Stomach (tissue), 9 donors: ENCODE results near the gene NUMB. TPM values are rescaled to one million over a fixed set of nuclear protein-coding genes. Genes with fewer than 3 reads are reported as not detected.

Experiments used
- DNase-seq, 2 donors: peaks; one replicate each; pipeline versions ENCODE4 v3.0.0 to v3.0.0-alpha.2; 2013 to 2019
- H3K27ac ChIP-seq, 5 donors: fragments of 200-600 bp in 4 of 5; sonication (generic) in 4 of 5; one replicate each; pipeline ENCODE4 v1.5.1; 2013 to 2019; ENCODE audit warnings: mild to moderate bottlenecking in 1 of 5, moderate library complexity in 1 of 5
- H3K27me3 ChIP-seq, 3 donors: fragments of 200-600 bp; sonication (generic); one replicate each; pipeline ENCODE4 v1.5.1; 2017 to 2019; ENCODE audit warnings: mixed run types in 1 of 3
- H3K36me3 ChIP-seq, 4 donors: fragments of 200-600 bp; sonication (generic); 1 replicate in 3 of 4; 2 replicates in 1 of 4; pipeline ENCODE4 v1.5.1; 2016 to 2019
- H3K4me1 ChIP-seq, 4 donors: fragments of 200-600 bp; sonication (generic); one replicate each; pipeline ENCODE4 v1.5.1; 2016 to 2019
- H3K4me3 ChIP-seq, 4 donors: fragments of 200-600 bp; sonication (generic) in 3 of 4; one replicate each; pipeline ENCODE4 v1.5.1; 2016 to 2019; ENCODE audit warnings: mild to moderate bottlenecking in 1 of 4
- H3K9me3 ChIP-seq, 4 donors: fragments of 200-600 bp; sonication (generic); one replicate each; pipeline ENCODE4 v1.5.1; 2016 to 2019
- EP300 ChIP-seq: sonication (generic); formaldehyde crosslinking; IDR thresholded peaks from one replicate; pipeline ENCODE4 v1.6.1; 2017; ENCODE audit warnings: antibody characterized with exemption
- POLR2A ChIP-seq, 4 donors: fragments of 450-650 bp; IDR thresholded peaks; one replicate each; pipeline ENCODE4 v1.6.1; 2016; ENCODE audit warnings: antibody characterized with exemption in 4 of 4, control low read depth in 2 of 4, mild to moderate bottlenecking in 1 of 4, moderate library complexity in 1 of 4
- POLR2AphosphoS5 ChIP-seq, 3 donors: sonication (generic); formaldehyde crosslinking; IDR thresholded peaks; one replicate each; pipeline ENCODE4 v1.6.1; 2016; ENCODE audit warnings: antibody characterized with exemption in 3 of 3
- WGBS, 5 donors: extraction: QIAGEN DNeasy Blood & Tissue Kit in 3 of 5; methylation state at CpG; one replicate each; pipeline versions ENCODE4 v1.1.5 to v1.1.7; 2013 to 2018; 5-methylcytosine and 5-hydroxymethylcytosine counted together
- intact Hi-C: fragments of 100-400 bp; cut with DNase I; formaldehyde crosslinking; loops from one replicate; pipeline ENCODE4 v1.15.1; 2023; ENCODE audit warnings: low total_unique reads
- polyA plus RNA-seq, 3 donors: library from polyadenylated mRNA; stranded (reverse); fragments of 200-250 nt; gene quantifications; one replicate each; pipeline ENCODE4 v1.2.3, GENCODE V29; 2013
- total RNA-seq, 5 donors: library from RNA; depleted of rRNA; stranded (reverse); fragments of >200 nt; gene quantifications; one replicate each; pipeline versions ENCODE4 v1.1.0 to v1.2.3, GENCODE V29; 2014 to 2016
- TF ChIP-seq, protein P1 (sequence below), 7 experiments: fragments of 450-650 bp in 4 of 7; fragments of 200-600 bp in 3 of 7; sonication (generic) in 3 of 7; IDR thresholded peaks; one replicate each; pipeline ENCODE4 v1.5.1; 2016 to 2019; ENCODE audit warnings: antibody characterized with exemption in 7 of 7, control low read depth in 2 of 7, mild to moderate bottlenecking in 1 of 7
- donor health status: healthy with polysubstance abuse.
- donor health status: Bipolar disorder and iron deficiency.
- donor health status: healthy.

Gene NUMB
- total and polyA plus RNA-seq, 8 donors, result 26.4 to 135 (median 50.0) TPM

DNA sequence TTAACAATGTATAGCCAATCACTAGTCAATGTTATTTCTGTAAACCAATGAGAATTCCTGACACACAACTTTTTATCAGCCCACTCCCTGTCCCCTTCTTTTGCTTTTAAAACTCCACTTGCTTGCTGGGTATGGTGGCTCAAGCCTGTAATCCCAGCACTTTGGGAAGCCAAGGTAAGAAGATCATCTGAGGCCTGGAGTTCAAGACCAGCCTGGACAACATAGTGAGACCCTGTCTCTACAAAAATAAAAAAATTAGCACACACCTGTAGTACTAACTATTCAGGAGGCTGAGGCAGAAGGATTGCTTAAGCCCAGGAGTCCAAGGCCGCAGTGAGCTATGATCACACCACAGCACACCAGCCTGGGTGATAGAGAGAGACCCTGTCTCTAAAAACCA, 133.3 kb downstream of the NUMB start:
- no peaks in the 10 kb centered on the region for H3K9me3 ChIP-seq
- no peak overlapping the region for H3K4me3 ChIP-seq
- no peak for TF ChIP-seq POLR2A (IDR thresholded peaks at IDR 0.05)
- TF ChIP-seq, protein P1, sequence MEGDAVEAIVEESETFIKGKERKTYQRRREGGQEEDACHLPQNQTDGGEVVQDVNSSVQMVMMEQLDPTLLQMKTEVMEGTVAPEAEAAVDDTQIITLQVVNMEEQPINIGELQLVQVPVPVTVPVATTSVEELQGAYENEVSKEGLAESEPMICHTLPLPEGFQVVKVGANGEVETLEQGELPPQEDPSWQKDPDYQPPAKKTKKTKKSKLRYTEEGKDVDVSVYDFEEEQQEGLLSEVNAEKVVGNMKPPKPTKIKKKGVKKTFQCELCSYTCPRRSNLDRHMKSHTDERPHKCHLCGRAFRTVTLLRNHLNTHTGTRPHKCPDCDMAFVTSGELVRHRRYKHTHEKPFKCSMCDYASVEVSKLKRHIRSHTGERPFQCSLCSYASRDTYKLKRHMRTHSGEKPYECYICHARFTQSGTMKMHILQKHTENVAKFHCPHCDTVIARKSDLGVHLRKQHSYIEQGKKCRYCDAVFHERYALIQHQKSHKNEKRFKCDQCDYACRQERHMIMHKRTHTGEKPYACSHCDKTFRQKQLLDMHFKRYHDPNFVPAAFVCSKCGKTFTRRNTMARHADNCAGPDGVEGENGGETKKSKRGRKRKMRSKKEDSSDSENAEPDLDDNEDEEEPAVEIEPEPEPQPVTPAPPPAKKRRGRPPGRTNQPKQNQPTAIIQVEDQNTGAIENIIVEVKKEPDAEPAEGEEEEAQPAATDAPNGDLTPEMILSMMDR (IDR thresholded peaks at IDR 0.05), result no peak
- no peak for TF ChIP-seq POLR2AphosphoS5 (IDR thresholded peaks at IDR 0.05)
- no peak for TF ChIP-seq EP300
- H3K27me3 ChIP-seq, result no peaks in the 10 kb centered on the region
- WGBS, 5 donors, result 96 to 100% (median 100%) methylated on average over 1 of the region's 1 CpG
- peaks cover 0 to 23% (median 15%) of the 10 kb centered on the region in 4 donors for H3K36me3 ChIP-seq
- intact Hi-C loops, result no loop called here
- peaks cover 0 to 26% (median 12%) of the 10 kb centered on the region in 4 donors for H3K4me1 ChIP-seq
- DNase-seq, result no peak
- no peak overlapping the region for H3K27ac ChIP-seq

DNA sequence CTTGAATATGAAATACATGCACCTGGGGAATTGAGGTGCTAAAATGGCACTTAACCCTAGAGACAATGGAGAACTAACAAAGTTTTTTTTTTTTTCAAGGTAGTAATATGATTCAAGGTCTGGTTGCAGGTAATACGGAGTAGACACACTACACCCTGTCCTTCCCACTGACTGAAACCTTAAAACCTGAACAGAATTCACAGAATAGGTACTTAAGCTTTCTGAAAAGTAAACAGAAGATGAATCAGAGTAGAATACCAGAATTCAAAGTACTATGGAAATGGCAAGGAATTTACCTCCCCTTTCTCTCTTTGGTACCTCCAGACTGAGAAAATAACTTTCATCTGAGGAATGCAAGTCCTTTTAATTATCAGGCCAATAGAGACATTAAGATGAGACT, 133.8 kb downstream of the NUMB start:
- H3K4me3 ChIP-seq, result no peak overlapping the region
- H3K27me3 ChIP-seq, result no peaks in the 10 kb centered on the region
- 77 to 100% (median 89%) methylated on average over 1 of the region's 1 CpG for WGBS, 5 donors
- no peak for DNase-seq
- TF ChIP-seq, protein P1 (IDR thresholded peaks at IDR 0.05), result no peak
- TF ChIP-seq EP300 (no peak), POLR2A (IDR thresholded peaks at IDR 0.05) (no peak), POLR2AphosphoS5 (IDR thresholded peaks at IDR 0.05) (no peak)
- intact Hi-C loops, result no loop called here
- no peaks in the 10 kb centered on the region for H3K9me3 ChIP-seq
- H3K36me3 ChIP-seq, result peaks cover 0 to 26% (median 19%) of the 10 kb centered on the region in 4 donors
- peaks cover 0 to 26% (median 12%) of the 10 kb centered on the region in 4 donors for H3K4me1 ChIP-seq
- H3K27ac ChIP-seq, result no peak overlapping the region

DNA sequence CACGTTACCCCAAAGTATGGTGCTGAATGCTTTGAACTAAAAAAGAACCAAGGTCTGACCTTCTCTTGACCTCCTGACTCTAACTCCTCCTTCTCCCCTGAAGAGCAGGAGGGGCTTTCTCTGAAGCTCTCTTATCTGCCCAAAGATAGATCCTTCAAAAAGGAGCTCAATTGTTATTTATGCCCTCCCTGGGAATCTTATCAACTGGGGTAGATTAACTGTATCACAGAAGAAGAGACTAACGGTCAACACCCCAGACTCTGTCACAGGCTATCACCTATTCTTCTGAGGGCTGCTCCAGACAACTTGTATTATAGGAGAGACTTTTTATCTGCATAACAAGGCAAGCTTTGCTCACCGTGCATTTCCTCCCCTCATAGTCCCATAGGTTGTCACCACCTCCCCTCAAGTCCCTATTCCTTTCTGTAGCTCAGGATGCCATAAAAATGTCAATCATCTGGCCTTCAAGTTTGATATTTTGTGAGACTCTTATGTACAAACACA, 134.4 kb downstream of the NUMB start:
- no peak for DNase-seq
- no peak for TF ChIP-seq POLR2A (IDR thresholded peaks at IDR 0.05)
- no peak for TF ChIP-seq EP300
- TF ChIP-seq, protein P1 (IDR thresholded peaks at IDR 0.05), result no peak
- no peak for TF ChIP-seq POLR2AphosphoS5 (IDR thresholded peaks at IDR 0.05)
- H3K27me3 ChIP-seq, result no peaks in the 10 kb centered on the region
- 58 to 65% (median 60%) methylated on average over 3 of the region's 3 CpGs for WGBS, 5 donors
- no peak overlapping the region for H3K27ac ChIP-seq
- peaks cover 0 to 31% (median 22%) of the 10 kb centered on the region in 4 donors for H3K36me3 ChIP-seq
- H3K9me3 ChIP-seq, result no peaks in the 10 kb centered on the region
- no peak overlapping the region for H3K4me3 ChIP-seq
- peaks cover 0 to 26% (median 12%) of the 10 kb centered on the region in 4 donors for H3K4me1 ChIP-seq
- intact Hi-C loops, result no loop called here

DNA sequence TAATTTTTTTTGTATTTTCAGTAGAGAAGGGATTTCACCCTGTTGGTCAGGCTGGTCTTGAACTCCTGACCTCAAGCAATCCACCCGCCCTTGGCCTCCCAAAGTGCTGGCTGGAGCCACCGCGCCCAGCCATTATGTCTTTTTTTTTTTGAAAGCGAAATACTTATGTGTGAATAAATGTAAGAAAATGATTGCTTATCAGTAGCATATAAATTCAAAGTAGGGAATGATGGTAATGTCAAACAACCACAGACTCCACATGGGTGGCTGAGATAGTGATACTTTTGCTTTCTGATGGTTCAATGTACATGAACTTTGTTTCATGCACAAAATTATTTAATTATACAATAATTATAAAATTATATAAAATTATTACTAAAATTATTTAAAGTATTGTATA, 145.2 kb downstream of the NUMB start:
- H3K4me3 ChIP-seq, result no peak overlapping the region
- no peaks in the 10 kb centered on the region for H3K9me3 ChIP-seq
- intact Hi-C loops, result no loop called here
- no peak overlapping the region for H3K27ac ChIP-seq
- TF ChIP-seq POLR2A (IDR thresholded peaks at IDR 0.05), result no peak
- TF ChIP-seq POLR2AphosphoS5 (IDR thresholded peaks at IDR 0.05), result no peak
- TF ChIP-seq, protein P1 (IDR thresholded peaks at IDR 0.05), result no peak
- TF ChIP-seq EP300, result no peak
- peaks cover 0 to 4% (median 0%) of the 10 kb centered on the region in 4 donors for H3K36me3 ChIP-seq
- DNase-seq, result no peak
- peaks cover 0 to 29% (median 7%) of the 10 kb centered on the region in 4 donors for H3K4me1 ChIP-seq
- no peaks in the 10 kb centered on the region for H3K27me3 ChIP-seq
- 83 to 96% (median 94%) methylated on average over 4 of the region's 4 CpGs for WGBS, 5 donors
